Measurements from ENCODE around the gene MYCT1.

- TF ChIP-seq, protein P1, sequence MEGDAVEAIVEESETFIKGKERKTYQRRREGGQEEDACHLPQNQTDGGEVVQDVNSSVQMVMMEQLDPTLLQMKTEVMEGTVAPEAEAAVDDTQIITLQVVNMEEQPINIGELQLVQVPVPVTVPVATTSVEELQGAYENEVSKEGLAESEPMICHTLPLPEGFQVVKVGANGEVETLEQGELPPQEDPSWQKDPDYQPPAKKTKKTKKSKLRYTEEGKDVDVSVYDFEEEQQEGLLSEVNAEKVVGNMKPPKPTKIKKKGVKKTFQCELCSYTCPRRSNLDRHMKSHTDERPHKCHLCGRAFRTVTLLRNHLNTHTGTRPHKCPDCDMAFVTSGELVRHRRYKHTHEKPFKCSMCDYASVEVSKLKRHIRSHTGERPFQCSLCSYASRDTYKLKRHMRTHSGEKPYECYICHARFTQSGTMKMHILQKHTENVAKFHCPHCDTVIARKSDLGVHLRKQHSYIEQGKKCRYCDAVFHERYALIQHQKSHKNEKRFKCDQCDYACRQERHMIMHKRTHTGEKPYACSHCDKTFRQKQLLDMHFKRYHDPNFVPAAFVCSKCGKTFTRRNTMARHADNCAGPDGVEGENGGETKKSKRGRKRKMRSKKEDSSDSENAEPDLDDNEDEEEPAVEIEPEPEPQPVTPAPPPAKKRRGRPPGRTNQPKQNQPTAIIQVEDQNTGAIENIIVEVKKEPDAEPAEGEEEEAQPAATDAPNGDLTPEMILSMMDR (IDR thresholded peaks at IDR 0.05 in 2 of 3, conservative IDR thresholded peaks at IDR 0.05 in 1 of 3; ENCODE audit: borderline replicate concordance in 1 of 3, insufficient read depth in 1 of 3, low read depth in 2 of 3, low read length in 2 of 3): no peak
- TF ChIP-seq SRF (IDR thresholded peaks at IDR 0.05; ENCODE audit: low read depth) (no peak), ELF1 (IDR thresholded peaks at IDR 0.05; ENCODE audit: borderline replicate concordance, low read depth) (no peak)
Observed at GRCh38 chr6:152648105-152648504, 49.6 kb upstream of the MYCT1 start.

Measured in HCT116 (cell line).